H1 (cell line): ENCODE results near the gene IL1RAPL1. TPM values are rescaled to one million over a fixed set of nuclear protein-coding genes. Genes with fewer than 3 reads are reported as not detected.

Experiments
- CTCF ChIA-PET: fragments of 300-600 bp; sonication (Branson Sonifier 250); formaldehyde crosslinking; loops from one replicate; lab custom pipeline; 2021; ENCODE audit not compliant: partially characterized antibody; lab: Charles Lee
- POLR2A ChIA-PET: fragments of 300-600 bp; sonication (Branson Sonifier 250); formaldehyde crosslinking; loops from one replicate; lab custom pipeline; 2021; ENCODE audit warnings: inconsistent platforms; ENCODE audit not compliant: partially characterized antibody; lab: Charles Lee
- DNase-seq, 2 experiments: peaks; one replicate each; pipeline versions ENCODE4 v3.0.0 to v3.0.0-alpha.2; 2010 to 2022; ENCODE audit warnings: low spot score in 2 of 2, low read depth in 1 of 2, mixed read lengths in 1 of 2
- FAIRE-seq: peaks from 2 replicates; lab custom pipeline; 2011; peaks lifted over from hg19 to GRCh38; lab: Jason Lieb, UNC
- H2AFZ ChIP-seq: 2 replicates; pipeline ENCODE4 v1.8.1; 2012; ENCODE audit warnings: low read length, inconsistent platforms
- H2AK5ac ChIP-seq: 2 replicates; pipeline ENCODE4 v1.6.1; 2013; ENCODE audit warnings: low read depth, low read length
- H2BK120ac ChIP-seq: replicated peaks from 2 replicates; pipeline ENCODE3; 2013; ENCODE audit warnings: low read depth, low read length, inconsistent platforms
- H2BK12ac ChIP-seq: 2 replicates; pipeline ENCODE4 v1.6.1; 2013; ENCODE audit warnings: low read depth, low read length
- H2BK15ac ChIP-seq: 2 replicates; pipeline ENCODE4 v1.6.1; 2013; ENCODE audit warnings: low read length
- H2BK20ac ChIP-seq: 2 replicates; pipeline ENCODE4 v1.6.1; 2013; ENCODE audit warnings: low read length
- H2BK5ac ChIP-seq: 2 replicates; pipeline ENCODE4 v1.6.1; 2013; ENCODE audit warnings: low read depth, low read length
- H3K14ac ChIP-seq: 2 replicates; pipeline ENCODE4 v1.6.1; 2013; ENCODE audit warnings: inconsistent platforms; ENCODE audit not compliant: insufficient read length
- H3K18ac ChIP-seq: 2 replicates; pipeline ENCODE4 v1.6.1; 2013; ENCODE audit warnings: low read length; ENCODE audit errors: extremely low read depth
- H3K23ac ChIP-seq: 2 replicates; pipeline ENCODE4 v1.6.1; 2013; ENCODE audit warnings: inconsistent platforms; ENCODE audit not compliant: insufficient read length
- H3K23me2 ChIP-seq: 2 replicates; pipeline ENCODE4 v1.6.1; 2013; ENCODE audit warnings: low read depth, low read length
- H3K27ac ChIP-seq: 2 replicates; pipeline ENCODE4 v1.6.1; 2011; ENCODE audit warnings: low read depth, low read length, inconsistent platforms
- H3K27me3 ChIP-seq, 4 experiments: replicated peaks in 1 of 4; 1 replicate in 1 of 4; 2 replicates in 3 of 4; pipeline versions ENCODE4 v1.6.1 to v1.8.1; 2011 to 2013; ENCODE audit warnings: low read length in 3 of 4, mild to moderate bottlenecking in 3 of 4, inconsistent platforms in 2 of 4, mixed read lengths in 2 of 4, moderate library complexity in 1 of 4; ENCODE audit not compliant: control insufficient read depth in 3 of 4, insufficient read depth in 3 of 4; ENCODE audit errors: extremely low read depth in 1 of 4
- H3K36me3 ChIP-seq, 4 experiments: 2 replicates each; pipeline versions ENCODE4 v1.6.1 to v1.8.1; 2011 to 2013; ENCODE audit warnings: mild to moderate bottlenecking in 4 of 4, low read length in 3 of 4, moderate library complexity in 2 of 4, control low read depth in 1 of 4, inconsistent platforms in 1 of 4; ENCODE audit not compliant: insufficient read depth in 4 of 4, control insufficient read depth in 2 of 4
- H3K4ac ChIP-seq: replicated peaks from 2 replicates; pipeline ENCODE3; 2013; ENCODE audit warnings: low read length, low read depth, mixed read lengths, inconsistent platforms; ENCODE audit not compliant: insufficient read length
- H3K4me1 ChIP-seq, 4 experiments: replicated peaks in 1 of 4; 1 replicate in 1 of 4; 2 replicates in 3 of 4; pipeline versions ENCODE4 v1.6.1 to v1.8.1; 2011 to 2013; ENCODE audit warnings: low read length in 3 of 4, inconsistent platforms in 2 of 4, mixed read lengths in 1 of 4; ENCODE audit not compliant: insufficient read depth in 4 of 4, control insufficient read depth in 3 of 4
- H3K4me2 ChIP-seq, 2 experiments: 2 replicates each; pipeline versions ENCODE4 v1.6.1 to v1.8.1; 2011 to 2013; ENCODE audit warnings: low read depth in 2 of 2, low read length in 2 of 2, control low read depth in 1 of 2, inconsistent platforms in 1 of 2, mild to moderate bottlenecking in 1 of 2; ENCODE audit not compliant: insufficient read depth in 1 of 2
- H3K4me3 ChIP-seq, 4 experiments: fragments of 200-600, 300-600 bp in 1 of 4; sonication (generic), shearing (Covaris generic), sonication (Bioruptor Twin) in 1 of 4; 2 replicates each; pipeline versions ENCODE4 v1.5.1 to v1.8.1; 2011 to 2016; ENCODE audit warnings: low read length in 4 of 4, low read depth in 3 of 4, control low read depth in 2 of 4, inconsistent platforms in 2 of 4, mild to moderate bottlenecking in 2 of 4, mixed read lengths in 1 of 4, moderate library complexity in 1 of 4; ENCODE audit not compliant: insufficient read depth in 2 of 4; ENCODE audit errors: extremely low read depth in 1 of 4
- H3K56ac ChIP-seq: replicated peaks from 2 replicates; pipeline ENCODE3; 2013; ENCODE audit warnings: low read depth, mild to moderate bottlenecking, mixed read lengths, low read length, inconsistent platforms; ENCODE audit not compliant: insufficient read length
- H3K79me1 ChIP-seq: 2 replicates; pipeline ENCODE4 v1.6.1; 2013; ENCODE audit warnings: low read depth, low read length, control low read depth
- H3K79me2 ChIP-seq, 2 experiments: 2 replicates each; pipeline versions ENCODE4 v1.6.1 to v1.8.1; 2012 to 2013; ENCODE audit warnings: low read length in 2 of 2, mild to moderate bottlenecking in 2 of 2, inconsistent platforms in 1 of 2; ENCODE audit not compliant: insufficient read depth in 2 of 2, control insufficient read depth in 1 of 2
- H3K9ac ChIP-seq, 4 experiments: replicated peaks in 1 of 4; 1 replicate in 1 of 4; 2 replicates in 3 of 4; pipeline versions ENCODE4 v1.6.1 to v1.8.1; 2011 to 2013; ENCODE audit warnings: low read depth in 3 of 4, low read length in 3 of 4, control low read depth in 2 of 4, mild to moderate bottlenecking in 2 of 4, moderate library complexity in 2 of 4, inconsistent platforms in 1 of 4; ENCODE audit errors: extremely low read depth in 1 of 4
- H3K9me3 ChIP-seq, 2 experiments: 2 replicates each; pipeline versions ENCODE4 v1.6.1 to v1.8.1; 2012 to 2013; ENCODE audit warnings: mild to moderate bottlenecking in 2 of 2, moderate library complexity in 2 of 2, control low read depth in 1 of 2, inconsistent platforms in 1 of 2, low read depth in 1 of 2, low read length in 1 of 2, mixed read lengths in 1 of 2; ENCODE audit not compliant: insufficient read depth in 2 of 2
- H4K20me1 ChIP-seq, 2 experiments: replicated peaks in 1 of 2; 2 replicates each; pipeline versions ENCODE3 to v1.8.1; 2011 to 2013; ENCODE audit warnings: inconsistent platforms in 2 of 2, low read length in 2 of 2, mild to moderate bottlenecking in 1 of 2; ENCODE audit not compliant: insufficient read depth in 2 of 2, control insufficient read depth in 1 of 2
- H4K5ac ChIP-seq: 2 replicates; pipeline ENCODE4 v1.6.1; 2013; ENCODE audit warnings: low read length, low read depth, mixed read lengths, inconsistent platforms; ENCODE audit not compliant: insufficient read length
- H4K8ac ChIP-seq: 2 replicates; pipeline ENCODE4 v1.8.0; 2013; ENCODE audit warnings: mild to moderate bottlenecking, moderate library complexity, low read length, inconsistent platforms; ENCODE audit not compliant: insufficient read depth; ENCODE audit errors: extremely low read depth
- H4K91ac ChIP-seq: replicated peaks from 2 replicates; pipeline ENCODE3; 2013; ENCODE audit warnings: low read length, mixed read lengths, inconsistent platforms; ENCODE audit not compliant: insufficient read length
- BCL11A ChIP-seq, 2 experiments: IDR thresholded peaks; one replicate each; pipeline ENCODE4 v1.6.1; 2011; ENCODE audit warnings: low read depth in 2 of 2, low read length in 2 of 2, mild to moderate bottlenecking in 2 of 2
- CREB1 ChIP-seq: IDR thresholded peaks from 2 replicates; pipeline ENCODE4 v1.6.1; 2012; ENCODE audit warnings: inconsistent platforms
- CTBP2 ChIP-seq: IDR thresholded peaks from 2 replicates; pipeline ENCODE4 v1.7.0; 2011; ENCODE audit warnings: borderline replicate concordance, mild to moderate bottlenecking, moderate library complexity, mixed read lengths, low read length; ENCODE audit not compliant: insufficient read depth, insufficient read length
- GTF2F1 ChIP-seq: IDR thresholded peaks from 2 replicates; pipeline ENCODE4 v1.6.1; 2012; ENCODE audit warnings: low read depth, low read length, improper control_type of control experiment, borderline replicate concordance
- POU5F1 ChIP-seq: IDR thresholded peaks from 2 replicates; pipeline ENCODE4 v1.6.1; 2011; ENCODE audit warnings: low read depth, mild to moderate bottlenecking, low read length, moderate library complexity
- SIN3A ChIP-seq, 2 experiments: IDR thresholded peaks in 1 of 2; conservative IDR thresholded peaks in 1 of 2; 2 replicates each; pipeline ENCODE4 v1.6.1; 2011 to 2012; ENCODE audit warnings: low read length in 2 of 2, improper control_type of control experiment in 1 of 2, low read depth in 1 of 2, mild to moderate bottlenecking in 1 of 2
- TBP ChIP-seq: IDR thresholded peaks from 2 replicates; pipeline ENCODE4 v1.6.1; 2011; ENCODE audit warnings: low read depth, low read length, improper control_type of control experiment
- TEAD4 ChIP-seq: IDR thresholded peaks from 2 replicates; pipeline ENCODE4 v1.6.1; 2012; ENCODE audit warnings: low read depth, low read length, inconsistent platforms, mixed read lengths
- USF2 ChIP-seq: IDR thresholded peaks from 2 replicates; pipeline ENCODE4 v1.6.1; 2011; ENCODE audit warnings: low read length, improper control_type of control experiment
- ZNF274 ChIP-seq: IDR thresholded peaks from 2 replicates; pipeline ENCODE4 v1.7.0; 2012; ENCODE audit warnings: low read length, borderline replicate concordance; ENCODE audit errors: extremely low read depth
- polyA plus RNA-seq, 7 experiments: library from polyadenylated mRNA; depleted of rRNA in 3 of 7; stranded (reverse) in 5 of 7; unstranded in 2 of 7; fragments of >200 nt in 5 of 7; fragments of 200-250 nt in 2 of 7; gene quantifications; 1 replicate in 5 of 7; 2 replicates in 1 of 7; 4 replicates in 1 of 7; pipeline versions ENCODE4 v1.2.1 to v1.2.3, GENCODE V29; 2011 to 2013; ENCODE audit warnings: missing spikeins in 2 of 7, mixed read lengths in 2 of 7
- total RNA-seq: library from RNA; stranded (reverse); fragmentation: NEBNext Ultra II Directional; extraction: Animal tissue kit (Norgen Biotek cat#: 25700); gene quantifications from 2 replicates; pipeline ENCODE4 v1.2.1, GENCODE V29; 2021

The IL1RAPL1 gene
- total and polyA plus RNA-seq, 2 of the 8 experiments (the other 6 are each of a cell fraction or from before 2014, with no cell fraction given): 0.11 to 0.35 TPM

- no peaks in the 10 kb centered on the region for H4K20me1 ChIP-seq
- H2BK12ac ChIP-seq: no peak overlapping the region
- H3K18ac ChIP-seq: no peak overlapping the region
- no peak overlapping the region for H4K91ac ChIP-seq
- H3K23me2 ChIP-seq: no peaks in the 10 kb centered on the region
- no peaks in the 10 kb centered on the region; a peak in 1 of 7 replicates for H3K4me1 ChIP-seq
- H3K9ac ChIP-seq: no peak overlapping the region
- H2BK5ac ChIP-seq: no peak overlapping the region
- H3K56ac ChIP-seq: no peak overlapping the region
- no peak overlapping the region for H2BK120ac ChIP-seq
- H3K79me1 ChIP-seq: no peaks in the 10 kb centered on the region
- H3K9me3 ChIP-seq: no peaks in the 10 kb centered on the region
- no peaks in the 10 kb centered on the region for H3K27me3 ChIP-seq
- H2BK15ac ChIP-seq: no peak overlapping the region
- no peak for DNase-seq
- no peak overlapping the region for H3K23ac ChIP-seq
- H3K4me2 ChIP-seq: no peak overlapping the region
- no peaks in the 10 kb centered on the region for H3K79me2 ChIP-seq
- no peak for FAIRE-seq
- POLR2A ChIA-PET: no interaction called here
- no peak overlapping the region for H2BK20ac ChIP-seq
- H3K4me3 ChIP-seq: no peak overlapping the region
- no peak overlapping the region for H4K8ac ChIP-seq
- H3K14ac ChIP-seq: no peak overlapping the region
- no peak overlapping the region for H3K27ac ChIP-seq
- no peak overlapping the region for H4K5ac ChIP-seq
- no peak overlapping the region for H2AK5ac ChIP-seq
- no peak overlapping the region for H2AFZ ChIP-seq
- CTCF ChIA-PET: no interaction called here
- no peaks in the 10 kb centered on the region for H3K36me3 ChIP-seq
- no peak for TF ChIP-seq TBP
- TF ChIP-seq TEAD4: no peak
- no peak for TF ChIP-seq ZNF274
- TF ChIP-seq GTF2F1: no peak
- no peak for TF ChIP-seq POU5F1
- TF ChIP-seq BCL11A (IDR thresholded peaks at IDR 0.05; ENCODE audit: low read depth in 2 of 2, low read length in 2 of 2): no peak
- no peak for TF ChIP-seq CTBP2
- TF ChIP-seq USF2: no peak
- no peak for TF ChIP-seq SIN3A (conservative IDR thresholded peaks at IDR 0.05 in 1 of 2, IDR thresholded peaks at IDR 0.05 in 1 of 2; ENCODE audit: low read depth in 1 of 2, low read length in 2 of 2)
- TF ChIP-seq CREB1: no peak
- H3K4ac ChIP-seq: no peak overlapping the region
Measured at GRCh38 chrX:28969126-28969525, 381.9 kb downstream of the IL1RAPL1 start.
